AG04450 (cell line): Measurements from ENCODE around the gene CEACAM1. TPM values are rescaled to one million over a fixed set of nuclear protein-coding genes. Genes with fewer than 3 reads are reported as not detected.

Experiments used
- CTCF ChIA-PET: fragments of 300-600, 350-600 bp; formaldehyde crosslinking; extraction: SDS; loops from one replicate; lab custom pipeline; 2022; ENCODE audit warnings: antibody characterized with exemption, inconsistent platforms; lab: Charles Lee
- POLR2A ChIA-PET: fragments of 350-600 bp; formaldehyde crosslinking; extraction: SDS; loops from one replicate; lab custom pipeline; 2021; ENCODE audit warnings: antibody characterized with exemption, inconsistent platforms; lab: Yijun Ruan, JAX
- DNase-seq: peaks from one replicate; pipeline ENCODE4 v3.0.0-alpha.2; 2011; ENCODE audit warnings: low read depth, low spot score
- H3K27ac ChIP-seq: one replicate; pipeline ENCODE4 v1.5.1; 2012; ENCODE audit warnings: low read depth, low read length, control low read depth
- H3K27me3 ChIP-seq: one replicate; pipeline ENCODE4 v1.6.0; 2012; ENCODE audit warnings: low read length; ENCODE audit not compliant: control insufficient read depth, insufficient read depth
- H3K4me3 ChIP-seq: 2 replicates; pipeline ENCODE4 v1.5.1; 2011; ENCODE audit warnings: mild to moderate bottlenecking, low read depth, low read length, control low read depth
- H3K9me3 ChIP-seq: 2 replicates; pipeline ENCODE4 v1.5.1; 2012; ENCODE audit warnings: low read length; ENCODE audit not compliant: control insufficient read depth, insufficient read depth
- CTCF ChIP-seq: IDR thresholded peaks from 2 replicates; pipeline ENCODE4 v1.5.1; 2011; ENCODE audit warnings: low read depth, low read length, control low read depth, inconsistent platforms
- polyA plus RNA-seq: library from polyadenylated mRNA; depleted of rRNA; stranded (reverse); fragments of >200 nt; gene quantifications from 2 replicates; pipeline ENCODE4 v1.2.3, GENCODE V29; 2011

CEACAM1 gene
- polyA plus RNA-seq, 1 experiment, result not detected

GRCh38 chr19:42512743-42513304 is 15.5 kb downstream of the CEACAM1 start:
- DNase-seq, result no peak
- Histone ChIP-seq H3K27me3 (peaks cover 24% of the 10 kb centered on the region), H3K4me3 (no peak overlapping the region), H3K27ac (no peak overlapping the region), H3K9me3 (no peaks in the 10 kb centered on the region)
- TF ChIP-seq CTCF, result no peak
- POLR2A ChIA-PET, result no interaction called here
- CTCF ChIA-PET, result interaction anchor here (0.6 kb wide), 1 partner anchor 54 kb away, joined by 3 read pairs; no protein-coding TSS in a partner anchor

GRCh38 chr19:42512130-42512636 is 16.1 kb downstream of the CEACAM1 start:
- no peaks in the 10 kb centered on the region for H3K9me3 ChIP-seq
- ChIA-PET CTCF (no interaction called here), POLR2A (no interaction called here)
- H3K4me3 ChIP-seq, result no peak overlapping the region
- DNase-seq, result no peak
- no peak overlapping the region for H3K27ac ChIP-seq
- TF ChIP-seq CTCF, result no peak
- H3K27me3 ChIP-seq, result peaks cover 28% of the 10 kb centered on the region

- DNase-seq, result no peak
- ChIA-PET CTCF (interaction anchor here (1.3 kb wide), 1 partner anchor 71 kb away, joined by 4 read pairs; no protein-coding TSS in a partner anchor), POLR2A (no interaction called here)
Measured at GRCh38 chr19:42511340-42511739, 16.9 kb downstream of the CEACAM1 start.

GRCh38 chr19:42508892-42509444 is 19.3 kb downstream of the CEACAM1 start:
- ChIA-PET POLR2A (no interaction called here), CTCF (no interaction called here)
- no peak overlapping the region for H3K27ac ChIP-seq
- DNase-seq, result no peak
- peaks cover 32% of the 10 kb centered on the region for H3K27me3 ChIP-seq
- no peak for TF ChIP-seq CTCF
- no peaks in the 10 kb centered on the region for H3K9me3 ChIP-seq
- H3K4me3 ChIP-seq, result no peak overlapping the region

More at GRCh38 chr19:42511340-42511739, 16.9 kb downstream of the CEACAM1 start:
- TF ChIP-seq CTCF, result no peak
- Histone ChIP-seq H3K4me3 (no peak overlapping the region), H3K27ac (no peak overlapping the region), H3K27me3 (peaks cover 28% of the 10 kb centered on the region), H3K9me3 (no peaks in the 10 kb centered on the region)

GRCh38 chr19:42505066-42505465 is 23.2 kb downstream of the CEACAM1 start:
- POLR2A ChIA-PET, result no interaction called here
- CTCF ChIA-PET, result no interaction called here
- no peak for TF ChIP-seq CTCF
- peaks cover 21% of the 10 kb centered on the region for H3K27me3 ChIP-seq
- no peak overlapping the region for H3K27ac ChIP-seq
- DNase-seq, result no peak
- no peak overlapping the region for H3K4me3 ChIP-seq
- H3K9me3 ChIP-seq, result no peaks in the 10 kb centered on the region
